Activated CD8-positive, alpha-beta T cell treated with anti-CD3 and anti-CD28 coated beads, Interleukin-2, amount 10 ng/mL, durations not matched to agents 7 days and 5 days (primary cell): ENCODE results near the gene SENP3. TPM values are rescaled to one million over a fixed set of nuclear protein-coding genes. Genes with fewer than 3 reads are reported as not detected.
A peak's percentile ranks its signal among the peaks of the same experiment; 100 is the strongest.

Experiments used
- ATAC-seq: fragments of 150-1000 bp; cut with Tn5 transposase; one replicate; pipeline ENCODE4 v1.10.0; 2021; ENCODE audit warnings: moderate library complexity
- CTCF ChIA-PET: fragments of 350-600 bp; sonication (Branson Sonifier 250); formaldehyde crosslinking; loops from one replicate; lab custom pipeline; 2021; ENCODE audit warnings: antibody characterized with exemption; lab: Charles Lee
- POLR2A ChIA-PET: fragments of 350-600 bp; sonication (Branson Sonifier 250); formaldehyde crosslinking; loops from one replicate; lab custom pipeline; 2021; ENCODE audit warnings: antibody characterized with exemption; lab: Charles Lee
- DNase-seq: peaks from one replicate; pipeline ENCODE4 v3.0.0-alpha.2; 2020
- H3K27ac Mint-ChIP-seq: one replicate; pipeline ENCODE4 v1.8.0; 2021; ENCODE audit warnings: mild to moderate bottlenecking, mixed read lengths
- H3K27me3 Mint-ChIP-seq: one replicate; pipeline ENCODE4 v1.8.0; 2021; ENCODE audit warnings: low read depth, mixed read lengths
- H3K36me3 Mint-ChIP-seq: one replicate; pipeline ENCODE4 v1.8.0; 2021; ENCODE audit warnings: low read depth, mixed read lengths
- H3K4me1 Mint-ChIP-seq: one replicate; pipeline ENCODE4 v1.8.0; 2021; ENCODE audit warnings: low read depth, mixed read lengths
- H3K4me3 Mint-ChIP-seq: one replicate; pipeline ENCODE4 v1.8.0; 2021; ENCODE audit warnings: mild to moderate bottlenecking, mixed read lengths
- H3K9me3 Mint-ChIP-seq: one replicate; pipeline ENCODE4 v1.8.0; 2022; ENCODE audit warnings: mixed read lengths; ENCODE audit not compliant: insufficient read depth
- total RNA-seq, 2 experiments: library from RNA; stranded (reverse); gene quantifications; one replicate each; pipeline ENCODE4 v1.2.3, GENCODE V29; 2021

SENP3 gene
- 10 to 100 TPM; 54.4 to 62.0 TPM for total RNA-seq

GRCh38 chr17:7561589-7562207 is at the start of gene SENP3:
Gene SENP3 (plus strand): TSS chr17:7561919. CDS start chr17:7563077, 1,158 bp downstream.
- peaks cover 60% of the 10 kb centered on the region for H3K36me3 Mint-ChIP-seq
- ChIA-PET CTCF (interaction anchor here (0.7 to 6.1 kb wide), 43 partner anchors 9 to 323 kb away, joined by 3 to 264 read pairs (median 7); partner anchors contain the start of genes ACAP1, CD68, FXR2 and KCTD11), POLR2A (interaction anchor here (0.7 to 3.2 kb wide), 17 partner anchors 10 to 126 kb away, joined by 3 to 32 read pairs (median 7); partner anchors contain the start of genes CD68, MPDU1, POLR2A and SOX15)
- no peaks in the 10 kb centered on the region for H3K27me3 Mint-ChIP-seq
- DNase-seq (peak; percentile 91), ATAC-seq (peak; percentile 86)
- no peaks in the 10 kb centered on the region for H3K9me3 Mint-ChIP-seq
- H3K4me1 Mint-ChIP-seq = peaks cover 57% of the 10 kb centered on the region
- H3K4me3 Mint-ChIP-seq = peak within 1 kb of the TSS; percentile 77
- H3K27ac Mint-ChIP-seq = peak within 1 kb of the TSS; percentile 89

- Mint-ChIP-seq H3K36me3 (peaks cover 63% of the 10 kb centered on the region), H3K9me3 (no peaks in the 10 kb centered on the region), H3K4me3 (no peak overlapping the region), H3K27me3 (no peaks in the 10 kb centered on the region), H3K4me1 (peaks cover 4% of the 10 kb centered on the region), H3K27ac (no peak overlapping the region)
- ATAC-seq = no peak
- ChIA-PET CTCF (interaction anchor here (11.0 kb wide), 1 partner anchor 47 kb away, joined by 264 read pairs; the partner anchor contains the start of genes SENP3 and TNFSF13), POLR2A (interaction anchor here (0.7 kb wide), 1 partner anchor 49 kb away, joined by 3 read pairs; no protein-coding TSS in a partner anchor)
- no peak for DNase-seq
These were observed 49.6 kb upstream of the SENP3 start for GRCh38 chr17:7512105-7512504.

GRCh38 chr17:7512824-7513540 is 48.7 kb upstream of the SENP3 start:
- H3K9me3 Mint-ChIP-seq = no peaks in the 10 kb centered on the region
- H3K36me3 Mint-ChIP-seq = peaks cover 57% of the 10 kb centered on the region
- DNase-seq (no peak), ATAC-seq (no peak)
- H3K4me1 Mint-ChIP-seq = peaks cover 4% of the 10 kb centered on the region
- no peak overlapping the region for H3K4me3 Mint-ChIP-seq
- ChIA-PET CTCF (interaction anchor here (1.0 to 11.0 kb wide), 10 partner anchors 10 to 175 kb away, joined by 3 to 264 read pairs (median 14); partner anchors contain the start of genes SENP3, SHBG, SOX15 and TMEM102), POLR2A (interaction anchor here (0.6 to 1.6 kb wide), 4 partner anchors 13 to 76 kb away, joined by 3 to 14 read pairs (median 4); partner anchors contain the start of gene SENP3)
- H3K27me3 Mint-ChIP-seq = no peaks in the 10 kb centered on the region
- H3K27ac Mint-ChIP-seq = no peak overlapping the region

DNA sequence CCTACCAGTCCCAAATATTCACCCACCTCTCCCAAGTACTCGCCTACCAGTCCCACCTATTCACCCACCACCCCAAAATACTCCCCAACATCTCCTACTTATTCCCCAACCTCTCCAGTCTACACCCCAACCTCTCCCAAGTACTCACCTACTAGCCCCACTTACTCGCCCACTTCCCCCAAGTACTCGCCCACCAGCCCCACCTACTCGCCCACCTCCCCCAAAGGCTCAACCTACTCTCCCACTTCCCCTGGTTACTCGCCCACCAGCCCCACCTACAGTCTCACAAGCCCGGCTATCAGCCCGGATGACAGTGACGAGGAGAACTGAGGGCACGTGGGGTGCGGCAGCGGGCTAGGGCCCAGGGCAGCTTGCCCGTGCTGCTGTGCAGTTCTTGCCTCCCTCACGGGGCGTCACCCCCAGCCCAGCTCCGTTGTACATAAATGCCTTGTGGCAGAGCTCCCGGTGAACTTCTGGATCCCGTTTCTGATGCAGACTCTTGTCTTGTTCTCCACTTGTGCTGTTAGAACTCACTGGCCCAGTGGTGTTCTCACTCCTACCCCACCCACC is 47.8 kb upstream of the SENP3 start:
- H3K4me3 Mint-ChIP-seq = no peak overlapping the region
- ChIA-PET POLR2A (interaction anchor here (0.7 to 2.9 kb wide), 5 partner anchors 39 to 75 kb away, joined by 3 to 32 read pairs (median 11); partner anchors contain the start of gene SENP3), CTCF (interaction anchor here (0.6 to 11.0 kb wide), 26 partner anchors 10 to 174 kb away, joined by 3 to 264 read pairs (median 5); partner anchors contain the start of genes MPDU1, SENP3, SHBG and SOX15)
- ATAC-seq (no peak), DNase-seq (no peak)
- peaks cover 48% of the 10 kb centered on the region for H3K36me3 Mint-ChIP-seq
- H3K9me3 Mint-ChIP-seq = no peaks in the 10 kb centered on the region
- no peaks in the 10 kb centered on the region for H3K27me3 Mint-ChIP-seq
- peak overlapping the region; percentile 49 for H3K27ac Mint-ChIP-seq
- peaks cover 4% of the 10 kb centered on the region for H3K4me1 Mint-ChIP-seq

- Mint-ChIP-seq H3K36me3 (peaks cover 30% of the 10 kb centered on the region), H3K4me3 (no peak overlapping the region), H3K27me3 (no peaks in the 10 kb centered on the region), H3K4me1 (peaks cover 4% of the 10 kb centered on the region), H3K9me3 (no peaks in the 10 kb centered on the region), H3K27ac (no peak overlapping the region)
- ChIA-PET CTCF (interaction anchor here (0.6 to 11.0 kb wide), 12 partner anchors 10 to 172 kb away, joined by 3 to 264 read pairs (median 12); partner anchors contain the start of genes SENP3, SOX15, TMEM102 and TNFSF12), POLR2A (interaction anchor here (2.4 to 2.9 kb wide), 2 partner anchors 36 to 44 kb away, joined by 11 to 32 read pairs; partner anchors contain the start of gene SENP3)
- no peak for ATAC-seq
- DNase-seq = no peak
These were observed 45.7 kb upstream of the SENP3 start for GRCh38 chr17:7515911-7516610.

- ChIA-PET CTCF (interaction anchor here (0.6 to 6.0 kb wide), 18 partner anchors 9 to 167 kb away, joined by 3 to 53 read pairs (median 4); partner anchors contain the start of genes SENP3, SOX15, TMEM102 and TNFSF13), POLR2A (interaction anchor here (0.8 kb wide), 1 partner anchor 38 kb away, joined by 3 read pairs; no protein-coding TSS in a partner anchor)
- H3K9me3 Mint-ChIP-seq = peaks cover 10% of the 10 kb centered on the region
- no peak overlapping the region for H3K27ac Mint-ChIP-seq
- no peaks in the 10 kb centered on the region for H3K27me3 Mint-ChIP-seq
- H3K4me1 Mint-ChIP-seq = peaks cover 6% of the 10 kb centered on the region
- ATAC-seq = peak; percentile 68
- peak; percentile 58 for DNase-seq
- H3K4me3 Mint-ChIP-seq = no peak overlapping the region
- peaks cover 2% of the 10 kb centered on the region for H3K36me3 Mint-ChIP-seq
These were observed 38.7 kb upstream of the SENP3 start for GRCh38 chr17:7523033-7523432.

- DNase-seq (no peak), ATAC-seq (no peak)
- peaks cover 11% of the 10 kb centered on the region for H3K36me3 Mint-ChIP-seq
- no peak overlapping the region for H3K27ac Mint-ChIP-seq
- H3K27me3 Mint-ChIP-seq = peaks cover 2% of the 10 kb centered on the region
- CTCF ChIA-PET = interaction anchor here (1.7 kb wide), 1 partner anchor 32 kb away, joined by 7 read pairs; no protein-coding TSS in a partner anchor
- peaks cover 14% of the 10 kb centered on the region for H3K9me3 Mint-ChIP-seq
- POLR2A ChIA-PET = no interaction called here
- no peaks in the 10 kb centered on the region for H3K4me1 Mint-ChIP-seq
- H3K4me3 Mint-ChIP-seq = no peak overlapping the region
These were observed 32.9 kb upstream of the SENP3 start for GRCh38 chr17:7528842-7529241.

DNA sequence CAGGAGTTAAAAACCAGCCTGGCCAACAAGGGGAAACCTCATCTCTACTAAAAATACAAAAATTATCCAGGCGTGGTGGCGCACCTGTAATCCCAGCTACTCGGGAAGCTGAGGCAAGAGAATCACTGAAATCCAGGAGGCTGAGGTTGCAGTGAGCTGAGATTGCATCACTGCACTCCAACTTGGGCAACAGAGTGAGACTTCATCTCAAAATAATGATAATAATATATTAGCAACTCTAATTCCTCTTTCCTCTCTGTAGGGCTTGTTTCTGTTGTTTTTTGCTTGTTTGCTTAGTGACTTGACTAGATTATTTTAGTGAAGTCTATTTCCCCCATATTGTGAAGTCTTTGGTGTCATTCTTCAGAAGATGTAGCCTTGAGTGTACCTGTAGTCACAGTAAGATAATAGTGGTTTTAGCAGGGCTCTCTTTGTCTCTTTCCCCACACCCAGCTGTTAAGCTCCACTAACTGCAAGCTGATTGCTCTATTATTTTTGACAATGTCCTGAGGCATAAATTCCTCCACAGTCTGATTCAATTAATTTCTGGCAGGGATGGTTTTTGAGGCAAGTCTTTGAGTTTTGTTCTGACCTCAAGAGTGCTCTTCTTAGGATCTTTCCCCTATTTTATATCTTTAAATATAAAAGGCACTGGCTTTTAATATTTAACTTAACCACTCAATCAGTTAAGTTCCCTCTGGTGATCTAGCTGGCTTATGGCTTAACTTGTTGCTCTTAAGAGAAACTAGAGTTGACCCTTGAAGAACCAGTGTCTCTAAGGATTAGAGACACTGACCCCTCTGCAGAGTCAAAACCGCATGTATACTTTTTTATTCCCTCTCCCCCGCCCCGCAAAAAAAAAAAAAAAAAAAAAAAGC is 31.5 kb upstream of the SENP3 start:
- ATAC-seq (no peak), DNase-seq (no peak)
- CTCF ChIA-PET = no interaction called here
- H3K27me3 Mint-ChIP-seq = peaks cover 6% of the 10 kb centered on the region
- no peak overlapping the region for H3K4me3 Mint-ChIP-seq
- H3K27ac Mint-ChIP-seq = no peak overlapping the region
- H3K4me1 Mint-ChIP-seq = no peaks in the 10 kb centered on the region
- peaks cover 11% of the 10 kb centered on the region for H3K36me3 Mint-ChIP-seq
- H3K9me3 Mint-ChIP-seq = peaks cover 14% of the 10 kb centered on the region
- POLR2A ChIA-PET = no interaction called here

DNA sequence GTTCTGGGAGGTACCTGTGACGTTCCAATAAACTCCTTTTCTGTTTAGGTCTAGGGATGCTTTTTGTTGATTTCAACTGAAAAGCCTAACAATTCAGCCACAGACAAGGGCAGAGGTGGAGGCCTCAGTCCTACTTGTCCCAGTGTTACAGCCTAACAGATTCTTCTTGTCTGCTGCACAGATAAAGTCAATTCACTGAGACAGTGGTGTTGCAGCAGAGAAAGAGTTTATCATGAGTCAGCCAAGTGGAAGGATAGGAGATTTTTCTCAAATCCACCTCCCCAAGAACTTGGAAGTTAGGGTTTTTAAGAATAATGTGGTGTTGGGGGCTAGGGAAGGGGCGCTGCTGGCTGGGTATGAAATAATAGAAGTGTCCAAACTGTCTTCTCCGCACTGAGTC is 23.7 kb upstream of the SENP3 start:
- Mint-ChIP-seq H3K9me3 (peaks cover 11% of the 10 kb centered on the region), H3K27ac (no peak overlapping the region), H3K4me3 (no peak overlapping the region), H3K27me3 (peaks cover 15% of the 10 kb centered on the region), H3K36me3 (no peaks in the 10 kb centered on the region), H3K4me1 (no peaks in the 10 kb centered on the region)
- POLR2A ChIA-PET = interaction anchor here (1.1 kb wide), 1 partner anchor 54 kb away, joined by 4 read pairs; the partner anchor contains the start of gene POLR2A
- CTCF ChIA-PET = interaction anchor here (0.6 to 1.6 kb wide), 2 partner anchors 15 to 22 kb away, joined by 3 to 6 read pairs; no protein-coding TSS in a partner anchor
- no peak for DNase-seq
- ATAC-seq = no peak
